Measurements from ENCODE around the gene OGFOD1. TPM values are rescaled to one million over a fixed set of nuclear protein-coding genes. Genes with fewer than 3 reads are reported as not detected.

The OGFOD1 gene
- total and polyA plus RNA-seq, 10 of the 15 experiments (the other 5 are each of a cell fraction or from before 2014, with no cell fraction given), result 31.4 to 119 (median 51.6) TPM

DNA sequence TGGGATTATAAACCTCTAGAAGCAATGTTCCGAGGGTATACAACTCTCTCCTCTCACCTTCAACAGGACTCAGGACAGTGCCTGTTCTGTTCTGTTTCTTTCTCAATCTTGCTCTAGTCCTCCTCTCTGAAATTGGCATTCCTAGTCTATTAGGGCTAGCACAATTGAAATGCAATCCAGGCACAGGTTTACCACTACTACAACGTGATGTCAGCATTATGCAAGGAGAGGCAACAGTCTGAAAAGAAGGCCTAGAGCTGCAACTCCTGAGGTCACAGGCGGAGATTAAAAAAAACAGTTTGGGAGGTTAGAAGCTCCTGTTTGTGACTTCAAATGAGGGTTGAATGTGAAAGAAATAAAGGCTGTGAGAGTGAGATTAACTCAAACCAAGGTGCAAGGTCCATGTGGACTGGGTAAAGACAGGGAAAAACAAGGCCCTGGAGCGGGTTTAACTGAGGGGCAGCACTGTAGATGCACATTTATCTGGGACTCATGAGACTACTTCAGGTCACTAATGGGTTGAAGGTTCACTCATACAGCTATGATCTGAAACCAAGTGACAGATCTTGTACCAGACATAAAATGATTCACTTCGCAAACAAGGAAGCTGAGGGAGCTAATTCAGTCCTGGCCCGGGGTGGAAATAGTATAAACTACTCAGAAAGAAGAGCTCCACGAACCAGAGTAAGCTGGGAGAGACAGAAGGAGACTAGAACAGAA lies 42.8 kb upstream of the OGFOD1 start:
- Histone ChIP-seq H2AFZ (ENCODE audit: control insufficient read depth, low read depth, low read length) (no peak overlapping the region), H3K4me3 (no peak overlapping the region), H3K27ac (ENCODE audit: control insufficient read depth, insufficient read depth) (no peak overlapping the region), H3K27me3 (replicated peaks in 1 of 2; ENCODE audit: control insufficient read depth in 2 of 2, insufficient read depth in 2 of 2, low read length in 1 of 2) (no peaks in the 10 kb centered on the region), H4K20me1 (ENCODE audit: control insufficient read depth, insufficient read depth) (no peaks in the 10 kb centered on the region), H3K9ac (ENCODE audit: control insufficient read depth, insufficient read depth, low read length) (no peak overlapping the region), H3K4me2 (ENCODE audit: control insufficient read depth, insufficient read depth) (no peak overlapping the region), H3K9me3 (replicated peaks; ENCODE audit: control insufficient read depth, insufficient read depth, low read length) (no peaks in the 10 kb centered on the region), H3K79me2 (ENCODE audit: control insufficient read depth, insufficient read depth, low read length) (no peaks in the 10 kb centered on the region; the same call in 1 of the 2 replicates), H3K4me1 (ENCODE audit: control insufficient read depth, insufficient read depth, low read length) (no peaks in the 10 kb centered on the region), H3K36me3 (ENCODE audit: control insufficient read depth in 2 of 2, insufficient read depth in 2 of 2, low read length in 1 of 2) (peaks cover 7 to 20% of the 10 kb centered on the region in 2 experiments)
- 90% methylated on average over 7 of the region's 7 CpGs for WGBS (ENCODE audit: insufficient coverage, insufficient replicate concordance, low lambda C conversion rate, missing lambda C conversion rate)
- CTCF ChIA-PET, result interaction anchor here (1.0 to 2.0 kb wide), 4 partner anchors 8 to 19 kb away, joined by 3 to 5 read pairs (median 4); no protein-coding TSS in a partner anchor
- DNase-seq (ENCODE audit: low read depth, low spot score), result no peak
- ATAC-seq, result no peak
- BruUV-seq (replicated peaks), result no TSS peak
- SMC1A ChIA-PET (ENCODE audit: uncharacterized antibody, unreplicated experiment), result interaction anchor here (1.1 to 1.9 kb wide), 3 partner anchors 12 to 906 kb away, joined by 3 to 6 read pairs (median 3); no protein-coding TSS in a partner anchor
- TF ChIP-seq ZSCAN29 (IDR thresholded peaks at IDR 0.05), result no peak
- TF ChIP-seq, protein P1, sequence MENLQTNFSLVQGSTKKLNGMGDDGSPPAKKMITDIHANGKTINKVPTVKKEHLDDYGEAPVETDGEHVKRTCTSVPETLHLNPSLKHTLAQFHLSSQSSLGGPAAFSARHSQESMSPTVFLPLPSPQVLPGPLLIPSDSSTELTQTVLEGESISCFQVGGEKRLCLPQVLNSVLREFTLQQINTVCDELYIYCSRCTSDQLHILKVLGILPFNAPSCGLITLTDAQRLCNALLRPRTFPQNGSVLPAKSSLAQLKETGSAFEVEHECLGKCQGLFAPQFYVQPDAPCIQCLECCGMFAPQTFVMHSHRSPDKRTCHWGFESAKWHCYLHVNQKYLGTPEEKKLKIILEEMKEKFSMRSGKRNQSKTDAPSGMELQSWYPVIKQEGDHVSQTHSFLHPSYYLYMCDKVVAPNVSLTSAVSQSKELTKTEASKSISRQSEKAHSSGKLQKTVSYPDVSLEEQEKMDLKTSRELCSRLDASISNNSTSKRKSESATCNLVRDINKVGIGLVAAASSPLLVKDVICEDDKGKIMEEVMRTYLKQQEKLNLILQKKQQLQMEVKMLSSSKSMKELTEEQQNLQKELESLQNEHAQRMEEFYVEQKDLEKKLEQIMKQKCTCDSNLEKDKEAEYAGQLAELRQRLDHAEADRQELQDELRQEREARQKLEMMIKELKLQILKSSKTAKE (IDR thresholded peaks at IDR 0.05; ENCODE audit: low read depth, poor library complexity, severe bottlenecking), result no peak
- TF ChIP-seq, protein P2, sequence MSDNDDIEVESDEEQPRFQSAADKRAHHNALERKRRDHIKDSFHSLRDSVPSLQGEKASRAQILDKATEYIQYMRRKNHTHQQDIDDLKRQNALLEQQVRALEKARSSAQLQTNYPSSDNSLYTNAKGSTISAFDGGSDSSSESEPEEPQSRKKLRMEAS (IDR thresholded peaks at IDR 0.05; ENCODE audit: low read depth, low read length), result no peak
- TF ChIP-seq NFYB (IDR thresholded peaks at IDR 0.05; ENCODE audit: insufficient read depth, low read depth, low read length), result no peak
- no peak for TF ChIP-seq SREBF1 (IDR thresholded peaks at IDR 0.05; ENCODE audit: low read length)
- no peak for TF ChIP-seq RELA (IDR thresholded peaks at IDR 0.05; ENCODE audit: borderline replicate concordance, partially characterized antibody)
- TF ChIP-seq BRCA1 (IDR thresholded peaks at IDR 0.05; ENCODE audit: low read depth, low read length), result no peak
- TF ChIP-seq, protein P3, sequence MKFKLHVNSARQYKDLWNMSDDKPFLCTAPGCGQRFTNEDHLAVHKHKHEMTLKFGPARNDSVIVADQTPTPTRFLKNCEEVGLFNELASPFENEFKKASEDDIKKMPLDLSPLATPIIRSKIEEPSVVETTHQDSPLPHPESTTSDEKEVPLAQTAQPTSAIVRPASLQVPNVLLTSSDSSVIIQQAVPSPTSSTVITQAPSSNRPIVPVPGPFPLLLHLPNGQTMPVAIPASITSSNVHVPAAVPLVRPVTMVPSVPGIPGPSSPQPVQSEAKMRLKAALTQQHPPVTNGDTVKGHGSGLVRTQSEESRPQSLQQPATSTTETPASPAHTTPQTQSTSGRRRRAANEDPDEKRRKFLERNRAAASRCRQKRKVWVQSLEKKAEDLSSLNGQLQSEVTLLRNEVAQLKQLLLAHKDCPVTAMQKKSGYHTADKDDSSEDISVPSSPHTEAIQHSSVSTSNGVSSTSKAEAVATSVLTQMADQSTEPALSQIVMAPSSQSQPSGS (IDR thresholded peaks at IDR 0.05; ENCODE audit: low read length), result no peak
- no peak for TF ChIP-seq MEF2A (IDR thresholded peaks at IDR 0.05; ENCODE audit: insufficient read depth, low read depth, low read length)
- TF ChIP-seq HDAC6 (IDR thresholded peaks at IDR 0.05; ENCODE audit: unreplicated experiment), result no peak
- no peak for TF ChIP-seq POLR2AphosphoS2 (IDR thresholded peaks at IDR 0.05; ENCODE audit: low read depth, low read length)
- TF ChIP-seq ZNF217 (IDR thresholded peaks at IDR 0.05), result no peak
- no peak for TF ChIP-seq TCF3 (IDR thresholded peaks at IDR 0.05; ENCODE audit: borderline replicate concordance, insufficient read depth, low read depth, low read length)
- TF ChIP-seq CEBPB (IDR thresholded peaks at IDR 0.05; ENCODE audit: borderline replicate concordance in 1 of 2, low read depth in 2 of 2, low read length in 2 of 2), result no peak
- TF ChIP-seq, protein P4, sequence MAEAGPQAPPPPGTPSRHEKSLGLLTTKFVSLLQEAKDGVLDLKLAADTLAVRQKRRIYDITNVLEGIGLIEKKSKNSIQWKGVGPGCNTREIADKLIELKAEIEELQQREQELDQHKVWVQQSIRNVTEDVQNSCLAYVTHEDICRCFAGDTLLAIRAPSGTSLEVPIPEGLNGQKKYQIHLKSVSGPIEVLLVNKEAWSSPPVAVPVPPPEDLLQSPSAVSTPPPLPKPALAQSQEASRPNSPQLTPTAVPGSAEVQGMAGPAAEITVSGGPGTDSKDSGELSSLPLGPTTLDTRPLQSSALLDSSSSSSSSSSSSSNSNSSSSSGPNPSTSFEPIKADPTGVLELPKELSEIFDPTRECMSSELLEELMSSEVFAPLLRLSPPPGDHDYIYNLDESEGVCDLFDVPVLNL (IDR thresholded peaks at IDR 0.05; ENCODE audit: low read depth, low read length), result no peak
- POLR2A ChIA-PET, result no interaction called here
- FAIRE-seq, result no peak
- intact Hi-C loops (cut with micrococcal nuclease; ENCODE audit: unreplicated experiment) (no loop called here), in situ Hi-C loops (cut with MboI) (no loop called here)
- RAD21 ChIA-PET (ENCODE audit: unreplicated experiment), result no interaction called here

All from GM12878 (cell line).